Gastrocnemius medialis (tissue), 4 donors: ENCODE results near the gene MCF2L2. TPM values are rescaled to one million over a fixed set of nuclear protein-coding genes. Genes with fewer than 3 reads are reported as not detected.

Experiments
- ATAC-seq, 2 donors: fragments of 150-250 bp; one replicate each; pipeline ENCODE4 v1.9.1; 2016
- DNase-seq, 2 donors: peaks; one replicate each; pipeline ENCODE4 v3.0.0-alpha.2; 2019
- H3K27ac ChIP-seq, 4 donors: fragments of 200-600 bp; sonication (generic); 1 replicate in 1 of 4; 2 replicates in 3 of 4; pipeline ENCODE4 v1.5.1; 2016 to 2018; ENCODE audit warnings: mild to moderate bottlenecking in 2 of 4, moderate library complexity in 1 of 4
- H3K27me3 ChIP-seq, 3 donors: fragments of 200-600 bp; sonication (generic) in 2 of 3; 1 replicate in 1 of 3; 2 replicates in 2 of 3; pipeline versions ENCODE4 v1.5.1 to v1.6.0; 2016 to 2019; ENCODE audit warnings: mild to moderate bottlenecking in 1 of 3, moderate library complexity in 1 of 3
- H3K36me3 ChIP-seq, 2 donors: fragments of 200-600 bp; sonication (generic) in 1 of 2; one replicate each; pipeline ENCODE4 v1.5.1; 2017 to 2018
- H3K4me1 ChIP-seq, 2 donors: fragments of 200-600 bp; sonication (generic) in 1 of 2; one replicate each; pipeline ENCODE4 v1.5.1; 2016 to 2017; ENCODE audit warnings: mild to moderate bottlenecking in 2 of 2
- H3K4me3 ChIP-seq, 4 donors: fragments of 200-600 bp; sonication (generic) in 3 of 4; 1 replicate in 1 of 4; 2 replicates in 3 of 4; pipeline ENCODE4 v1.5.1; 2016 to 2019; ENCODE audit warnings: mild to moderate bottlenecking in 2 of 4
- H3K9me3 ChIP-seq, 3 donors: fragments of 200-600 bp; sonication (generic) in 2 of 3; 1 replicate in 1 of 3; 2 replicates in 2 of 3; pipeline ENCODE4 v1.5.1; 2016 to 2019
- CTCF ChIP-seq, 5 experiments: fragments of 450-650 bp in 3 of 5; fragments of 200-600 bp in 2 of 5; sonication (generic) in 2 of 5; IDR thresholded peaks in 4 of 5; conservative IDR thresholded peaks in 1 of 5; 1 replicate in 4 of 5; 2 replicates in 1 of 5; pipeline ENCODE4 v1.5.1; 2016 to 2019; ENCODE audit warnings: antibody characterized with exemption in 5 of 5, mild to moderate bottlenecking in 3 of 5, moderate library complexity in 3 of 5
- POLR2A ChIP-seq, 2 donors: fragments of 450-650 bp; IDR thresholded peaks; one replicate each; pipeline ENCODE4 v1.6.1; 2017; ENCODE audit warnings: antibody characterized with exemption in 2 of 2, mild to moderate bottlenecking in 2 of 2, moderate library complexity in 2 of 2
- in situ Hi-C, 4 donors: fragments of 200-750 bp; cut with MboI; loops; one replicate each; pipeline versions ENCODE4 v1.15.0 to v1.8.0; 2017; ENCODE audit warnings: low sequenced_read_pairs in 4 of 4
- intact Hi-C: fragments of 100-400 bp; cut with DNase I; formaldehyde crosslinking; loops from one replicate; pipeline ENCODE4 v1.15.1; 2023; ENCODE audit warnings: low total_unique reads
- total RNA-seq, 4 donors: library from RNA; depleted of rRNA; stranded (reverse); fragments of >200 nt; gene quantifications; one replicate each; pipeline versions ENCODE4 v1.1.0 to v1.2.3, GENCODE V29; 2016

Gene MCF2L2
- total RNA-seq, 4 donors from 2014 or later: 0.27 to 0.61 (median 0.46) TPM

GRCh38 chr3:183438735-183439134 is 10.3 kb upstream of the MCF2L2 start:
- no peaks in the 10 kb centered on the region for H3K9me3 ChIP-seq
- TF ChIP-seq CTCF (IDR thresholded peaks at IDR 0.05 in 4 of 5, conservative IDR thresholded peaks at IDR 0.05 in 1 of 5) (no peak), POLR2A (IDR thresholded peaks at IDR 0.05) (no peak)
- no peak overlapping the region for H3K27ac ChIP-seq
- no peak overlapping the region for H3K4me3 ChIP-seq
- in situ Hi-C loops (no loop called here), intact Hi-C loops (no loop called here)
- H3K4me1 ChIP-seq: no peaks in the 10 kb centered on the region
- H3K36me3 ChIP-seq: no peaks in the 10 kb centered on the region
- H3K27me3 ChIP-seq: no peaks in the 10 kb centered on the region
- no peak for ATAC-seq
- DNase-seq: no peak

GRCh38 chr3:183437666-183438564 is 9.5 kb upstream of the MCF2L2 start:
- ATAC-seq (no peak), DNase-seq (no peak)
- Histone ChIP-seq H3K9me3 (no peaks in the 10 kb centered on the region), H3K27ac (no peak overlapping the region), H3K36me3 (no peaks in the 10 kb centered on the region), H3K27me3 (no peaks in the 10 kb centered on the region), H3K4me3 (no peak overlapping the region), H3K4me1 (no peaks in the 10 kb centered on the region)
- intact Hi-C loops: no loop called here
- TF ChIP-seq POLR2A (IDR thresholded peaks at IDR 0.05) (no peak), CTCF (IDR thresholded peaks at IDR 0.05 in 4 of 5, conservative IDR thresholded peaks at IDR 0.05 in 1 of 5) (no peak)
- in situ Hi-C loops: no loop called here

- Histone ChIP-seq H3K27me3 (no peaks in the 10 kb centered on the region), H3K36me3 (no peaks in the 10 kb centered on the region), H3K4me1 (no peaks in the 10 kb centered on the region), H3K27ac (no peak overlapping the region), H3K4me3 (no peak overlapping the region), H3K9me3 (no peaks in the 10 kb centered on the region)
- in situ Hi-C loops (no loop called here), intact Hi-C loops (no loop called here)
- no peak for ATAC-seq
- TF ChIP-seq CTCF (IDR thresholded peaks at IDR 0.05 in 4 of 5, conservative IDR thresholded peaks at IDR 0.05 in 1 of 5) (no peak), POLR2A (IDR thresholded peaks at IDR 0.05) (no peak)
- DNase-seq: no peak
Observed at GRCh38 chr3:183437061-183437460, 8.6 kb upstream of the MCF2L2 start.

- peak; percentile 96 to 98 for ATAC-seq
- in situ Hi-C loops (no loop called here), intact Hi-C loops (no loop called here)
- TF ChIP-seq POLR2A (IDR thresholded peaks at IDR 0.05) (no peak), CTCF (IDR thresholded peaks at IDR 0.05 in 4 of 5, conservative IDR thresholded peaks at IDR 0.05 in 1 of 5) (peak in 1 of 5 experiments; percentile 27)
- no peak overlapping the region for H3K4me3 ChIP-seq
- H3K27me3 ChIP-seq: no peaks in the 10 kb centered on the region
- DNase-seq: peak in 1 of 2 donors; percentile 45
- no peaks in the 10 kb centered on the region for H3K36me3 ChIP-seq
- H3K27ac ChIP-seq: peak overlapping the region in 1 of 4 donors; percentile 14
- no peaks in the 10 kb centered on the region for H3K4me1 ChIP-seq
- no peaks in the 10 kb centered on the region for H3K9me3 ChIP-seq
Observed at GRCh38 chr3:183435661-183436060, 7.2 kb upstream of the MCF2L2 start.
